ENCODE results near the gene BMP3.
A peak's percentile ranks its signal among the peaks of the same experiment; 100 is the strongest.

Gene BMP3

GRCh38 chr4:81040012-81040659, 9.6 kb downstream of the BMP3 start:
- DNase-seq (ENCODE audit: low spot score): peak; percentile 48

GRCh38 chr4:81042578-81043365, 12.3 kb downstream of the BMP3 start:
- DNase-seq (ENCODE audit: low spot score): no peak

GRCh38 chr4:81049330-81049729, 18.8 kb downstream of the BMP3 start:
- no peak for DNase-seq (ENCODE audit: low spot score)

- DNase-seq (ENCODE audit: low spot score): no peak
These were observed 19.4 kb downstream of the BMP3 start for GRCh38 chr4:81049907-81050306.

DNA sequence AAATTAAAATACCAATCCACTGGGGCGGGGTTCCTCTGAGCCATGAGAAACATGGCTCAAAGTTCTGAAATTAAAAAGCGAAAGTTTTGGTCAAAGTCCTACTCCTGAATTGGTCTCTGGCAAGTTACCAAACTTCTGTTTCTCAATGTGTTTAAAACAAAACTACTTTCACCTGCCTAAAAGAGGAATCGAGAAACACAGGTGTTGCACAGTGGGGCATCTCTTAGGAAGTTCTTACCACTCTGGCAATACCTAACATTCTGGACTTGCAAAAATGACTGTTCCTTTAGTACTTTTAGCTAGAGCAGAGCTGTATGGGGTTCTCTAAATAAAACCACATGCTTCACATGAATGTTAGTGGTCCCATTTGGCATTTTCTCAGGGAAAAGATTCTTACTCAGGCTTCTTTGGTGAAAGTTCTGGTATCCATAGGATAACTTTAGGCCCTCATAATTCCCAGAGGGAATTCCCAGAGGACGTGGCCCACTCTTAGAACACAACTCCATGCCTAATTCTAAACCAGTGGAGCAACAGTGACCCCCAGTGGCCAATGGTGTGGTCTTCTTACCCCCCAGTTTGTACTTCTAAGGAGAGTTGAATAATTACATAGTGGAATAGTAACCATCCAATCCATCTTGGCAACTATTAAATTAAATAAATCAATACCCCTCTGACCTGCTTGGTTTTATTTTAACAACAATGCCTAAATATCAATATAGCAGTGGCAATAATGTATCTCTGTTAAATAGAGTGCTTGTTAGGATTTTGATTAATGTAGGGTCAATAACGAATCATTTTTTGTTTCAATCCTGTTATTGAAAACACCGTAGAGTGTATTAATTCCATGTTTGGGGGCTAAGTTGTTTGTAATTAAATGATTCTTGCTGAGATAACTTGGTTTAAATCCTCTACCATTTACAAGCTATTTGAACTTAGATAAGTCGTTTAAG, 21.9 kb downstream of the BMP3 start:
- peak; percentile 60 for DNase-seq (ENCODE audit: low spot score)

GRCh38 chr4:81058621-81059020, 28.1 kb downstream of the BMP3 start:
- DNase-seq (ENCODE audit: low spot score): no peak

- DNase-seq (ENCODE audit: low spot score): no peak
These were observed 30.3 kb downstream of the BMP3 start for GRCh38 chr4:81060587-81061343.

DNA sequence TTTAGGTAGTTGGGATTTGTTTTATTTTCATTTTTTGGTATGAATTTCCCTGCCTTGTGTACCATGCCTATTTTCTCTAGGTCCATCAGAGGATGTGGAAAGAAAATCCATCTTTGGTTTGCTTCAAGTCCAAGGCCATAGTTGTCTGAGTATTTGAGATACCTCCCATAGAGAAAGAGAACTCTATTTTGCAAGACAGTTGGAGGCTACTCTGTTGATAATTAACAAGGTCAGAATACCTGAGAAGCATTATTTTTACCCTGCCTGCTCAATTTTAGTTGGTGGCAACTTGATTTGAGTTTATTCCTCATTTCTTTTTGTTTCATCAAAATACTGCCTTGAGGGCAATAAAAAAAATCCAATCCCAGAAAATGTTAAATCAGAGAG, 30.8 kb downstream of the BMP3 start:
- no peak for DNase-seq (ENCODE audit: low spot score)

DNA sequence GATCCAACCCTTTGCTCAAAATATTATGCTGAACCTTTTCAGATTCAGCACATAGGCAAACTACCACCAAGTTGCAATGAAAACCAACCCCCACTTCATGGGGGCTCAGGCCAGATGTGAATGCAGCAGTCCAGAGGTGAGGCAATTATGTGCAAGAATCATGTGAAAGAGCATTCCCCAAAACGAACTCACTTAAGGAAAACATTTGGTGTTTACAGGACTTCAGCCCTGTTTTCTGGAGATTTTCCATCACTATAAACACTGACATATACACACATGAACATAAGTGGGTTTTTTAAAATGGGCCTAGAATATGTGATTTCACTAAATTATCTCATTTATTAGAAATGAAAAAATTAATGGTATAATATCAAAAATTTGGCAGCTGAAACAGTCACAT, 31.5 kb downstream of the BMP3 start:
- DNase-seq (ENCODE audit: low spot score): no peak

GRCh38 chr4:81065446-81065845, 34.9 kb downstream of the BMP3 start:
- peak; percentile 65 for DNase-seq (ENCODE audit: low spot score)

DNA sequence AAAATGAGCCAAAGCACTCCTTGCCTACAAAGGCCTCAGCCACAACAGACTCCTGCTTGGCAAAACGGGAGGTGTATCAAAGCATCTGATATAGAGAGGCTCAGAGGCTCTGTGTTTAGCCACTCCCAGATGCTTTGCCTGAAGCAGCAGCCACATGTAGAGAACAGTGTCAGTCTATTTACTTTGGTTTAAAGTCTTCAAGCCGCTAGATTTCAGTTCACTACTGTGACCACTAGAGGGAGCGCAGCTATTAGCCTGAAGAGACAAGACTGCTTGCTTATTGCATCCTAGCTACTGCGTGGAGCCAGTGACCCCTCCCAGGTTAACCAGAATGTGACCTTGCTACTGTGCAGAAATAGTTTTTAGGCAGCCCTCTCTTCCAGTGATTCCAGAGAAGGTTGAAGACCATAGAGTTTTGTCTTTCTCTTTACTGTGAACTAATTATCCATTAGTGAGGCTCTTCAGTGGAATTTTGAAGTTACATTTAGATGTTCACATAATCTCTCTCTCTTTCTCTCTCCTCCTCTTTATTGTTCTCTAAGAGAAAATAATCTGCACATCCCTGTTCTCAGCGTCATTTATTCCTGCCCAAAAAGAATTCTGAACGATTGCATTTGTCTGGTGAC, 39.3 kb downstream of the BMP3 start:
- peak; percentile 82 for DNase-seq (ENCODE audit: low spot score)

- DNase-seq (ENCODE audit: low spot score): no peak
These were observed 40.5 kb downstream of the BMP3 start for GRCh38 chr4:81071013-81071412.

- DNase-seq (ENCODE audit: low spot score): no peak
These were observed 50.6 kb downstream of the BMP3 start for GRCh38 chr4:81081156-81081555.

DNA sequence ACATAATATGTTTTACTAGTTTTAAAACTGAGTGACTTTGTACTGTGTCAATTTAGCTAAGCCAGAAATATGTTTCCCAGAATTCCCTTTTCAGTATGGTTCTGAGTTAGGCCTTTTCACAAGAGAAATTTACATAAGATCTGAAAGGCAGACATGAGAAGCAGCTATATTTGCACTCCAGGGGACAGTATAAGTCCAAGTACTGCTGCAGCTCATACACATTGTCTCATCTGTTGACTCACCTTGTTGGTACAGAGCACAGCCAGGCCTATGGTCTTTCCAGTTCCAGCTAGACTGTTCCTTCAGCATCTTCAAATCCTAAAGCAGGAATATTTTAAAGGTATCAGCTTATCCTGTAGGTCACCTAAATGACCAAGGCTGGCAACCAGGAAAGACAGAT, 53.5 kb downstream of the BMP3 start:
- peak; percentile 57 for DNase-seq (ENCODE audit: low spot score)

DNA sequence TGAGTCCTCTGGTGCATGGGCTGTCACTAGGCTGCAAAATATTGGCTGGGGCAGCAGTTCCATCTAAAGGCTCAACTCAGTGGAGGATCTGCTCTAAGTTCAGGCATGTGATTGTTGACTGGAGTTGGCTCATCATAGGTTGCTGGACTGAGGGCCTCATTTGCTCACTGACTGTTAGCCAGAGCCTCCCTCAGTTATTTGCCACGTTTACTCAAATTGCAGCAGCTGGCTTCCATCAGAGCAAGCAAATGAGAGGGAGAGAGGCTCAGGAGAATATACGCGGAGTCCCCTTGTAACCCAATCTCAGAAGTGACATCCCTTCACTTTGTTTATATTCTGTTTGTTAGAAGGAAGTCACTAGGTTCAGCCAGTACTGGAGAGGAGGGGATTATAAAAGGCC, 54.1 kb downstream of the BMP3 start:
- DNase-seq (ENCODE audit: low spot score): no peak

- no peak for DNase-seq (ENCODE audit: low spot score)
These were observed 54.8 kb downstream of the BMP3 start for GRCh38 chr4:81085291-81085690.

DNA sequence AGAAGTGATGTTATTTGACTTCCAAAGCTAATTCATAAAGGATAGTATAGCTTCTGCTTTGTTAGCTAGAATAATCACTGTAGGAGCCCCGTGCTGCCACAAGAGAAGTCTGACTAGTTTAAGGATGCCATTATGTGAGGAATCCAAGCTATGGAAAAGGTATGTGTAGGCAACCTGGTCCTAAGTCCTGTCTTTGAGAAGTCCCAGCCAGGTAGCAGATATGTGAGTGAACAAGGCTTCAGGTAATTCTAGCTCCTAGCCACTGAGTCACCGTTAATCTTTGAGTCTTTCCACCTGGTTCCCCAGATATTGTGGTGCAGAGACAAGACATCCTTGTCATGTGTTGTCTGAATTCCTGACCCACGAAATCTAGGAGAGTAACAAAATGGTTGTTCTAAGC, 55.5 kb downstream of the BMP3 start:
- DNase-seq (ENCODE audit: low spot score): no peak

GRCh38 chr4:81093720-81094401, 63.4 kb downstream of the BMP3 start:
- no peak for DNase-seq (ENCODE audit: low spot score)

- DNase-seq (ENCODE audit: low spot score): no peak
These were observed 64.9 kb downstream of the BMP3 start for GRCh38 chr4:81095389-81095788.

- DNase-seq (ENCODE audit: low spot score): no peak
These were observed 66.1 kb downstream of the BMP3 start for GRCh38 chr4:81096566-81096965.

GRCh38 chr4:81102107-81102506, 71.6 kb downstream of the BMP3 start:
- no peak for DNase-seq (ENCODE audit: low spot score)
